Epithelial cell of esophagus (primary cell): ENCODE measurements around the gene LTBP3.

ENCODE experiments used
- DNase-seq: peaks from one replicate; pipeline ENCODE4 v3.0.0; 2010; ENCODE audit warnings: low read depth
- H3K4me3 ChIP-seq: 2 replicates; pipeline ENCODE4 v1.5.1; 2011; ENCODE audit warnings: mild to moderate bottlenecking, low read length, control low read depth
- TF ChIP-seq, protein P1 (sequence below): IDR thresholded peaks from 2 replicates; pipeline ENCODE4 v1.5.1; 2011; ENCODE audit warnings: low read depth, mild to moderate bottlenecking, low read length, control low read depth, inconsistent platforms; ENCODE audit not compliant: insufficient read depth; ENCODE audit errors: missing control alignments

LTBP3 gene

GRCh38 chr11:65530157-65530496, 28.0 kb downstream of the LTBP3 start:
- no peak overlapping the region for H3K4me3 ChIP-seq
- TF ChIP-seq, protein P1, sequence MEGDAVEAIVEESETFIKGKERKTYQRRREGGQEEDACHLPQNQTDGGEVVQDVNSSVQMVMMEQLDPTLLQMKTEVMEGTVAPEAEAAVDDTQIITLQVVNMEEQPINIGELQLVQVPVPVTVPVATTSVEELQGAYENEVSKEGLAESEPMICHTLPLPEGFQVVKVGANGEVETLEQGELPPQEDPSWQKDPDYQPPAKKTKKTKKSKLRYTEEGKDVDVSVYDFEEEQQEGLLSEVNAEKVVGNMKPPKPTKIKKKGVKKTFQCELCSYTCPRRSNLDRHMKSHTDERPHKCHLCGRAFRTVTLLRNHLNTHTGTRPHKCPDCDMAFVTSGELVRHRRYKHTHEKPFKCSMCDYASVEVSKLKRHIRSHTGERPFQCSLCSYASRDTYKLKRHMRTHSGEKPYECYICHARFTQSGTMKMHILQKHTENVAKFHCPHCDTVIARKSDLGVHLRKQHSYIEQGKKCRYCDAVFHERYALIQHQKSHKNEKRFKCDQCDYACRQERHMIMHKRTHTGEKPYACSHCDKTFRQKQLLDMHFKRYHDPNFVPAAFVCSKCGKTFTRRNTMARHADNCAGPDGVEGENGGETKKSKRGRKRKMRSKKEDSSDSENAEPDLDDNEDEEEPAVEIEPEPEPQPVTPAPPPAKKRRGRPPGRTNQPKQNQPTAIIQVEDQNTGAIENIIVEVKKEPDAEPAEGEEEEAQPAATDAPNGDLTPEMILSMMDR = peak; percentile 32
- DNase-seq = no peak

- TF ChIP-seq, protein P1 = no peak
- H3K4me3 ChIP-seq = no peak overlapping the region
- DNase-seq = no peak
Observed at GRCh38 chr11:65529475-65530156, 28.5 kb downstream of the LTBP3 start.

DNA sequence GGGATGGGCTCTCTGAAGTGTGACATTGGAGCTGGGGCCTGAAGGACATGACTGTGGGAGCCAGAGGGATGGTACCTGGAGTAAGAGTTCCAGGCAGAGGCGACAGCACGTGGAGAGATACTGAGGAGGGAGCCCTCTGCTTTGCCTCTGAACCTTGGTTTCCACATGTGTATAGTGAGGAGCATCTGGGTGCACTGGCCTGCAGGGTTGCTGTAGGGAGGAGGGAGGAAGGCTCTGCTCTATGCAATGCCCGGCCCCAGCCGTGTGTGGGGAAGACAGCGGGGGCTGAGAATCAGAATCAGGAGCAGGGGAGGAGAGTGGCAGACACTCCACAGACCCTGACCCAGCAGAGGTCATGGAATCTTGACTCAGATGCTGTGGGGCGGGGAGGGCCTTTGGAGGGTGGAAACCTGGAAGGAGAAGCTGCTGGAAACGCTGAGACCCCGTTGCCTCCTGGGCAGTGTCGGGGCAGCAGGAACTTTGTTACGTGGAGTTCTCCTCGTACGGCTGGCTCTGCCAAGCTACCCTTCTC, 29.3 kb downstream of the LTBP3 start:
- TF ChIP-seq, protein P1 = no peak
- DNase-seq = no peak
- H3K4me3 ChIP-seq = no peak overlapping the region

- DNase-seq = no peak
- H3K4me3 ChIP-seq = no peak overlapping the region
- TF ChIP-seq, protein P1 = no peak
Observed at GRCh38 chr11:65526744-65527143, 31.4 kb downstream of the LTBP3 start.

- no peak for DNase-seq
- peak overlapping the region; percentile 77 for H3K4me3 ChIP-seq
- TF ChIP-seq, protein P1 = no peak
Observed at GRCh38 chr11:65525546-65526480, 32.3 kb downstream of the LTBP3 start.

DNA sequence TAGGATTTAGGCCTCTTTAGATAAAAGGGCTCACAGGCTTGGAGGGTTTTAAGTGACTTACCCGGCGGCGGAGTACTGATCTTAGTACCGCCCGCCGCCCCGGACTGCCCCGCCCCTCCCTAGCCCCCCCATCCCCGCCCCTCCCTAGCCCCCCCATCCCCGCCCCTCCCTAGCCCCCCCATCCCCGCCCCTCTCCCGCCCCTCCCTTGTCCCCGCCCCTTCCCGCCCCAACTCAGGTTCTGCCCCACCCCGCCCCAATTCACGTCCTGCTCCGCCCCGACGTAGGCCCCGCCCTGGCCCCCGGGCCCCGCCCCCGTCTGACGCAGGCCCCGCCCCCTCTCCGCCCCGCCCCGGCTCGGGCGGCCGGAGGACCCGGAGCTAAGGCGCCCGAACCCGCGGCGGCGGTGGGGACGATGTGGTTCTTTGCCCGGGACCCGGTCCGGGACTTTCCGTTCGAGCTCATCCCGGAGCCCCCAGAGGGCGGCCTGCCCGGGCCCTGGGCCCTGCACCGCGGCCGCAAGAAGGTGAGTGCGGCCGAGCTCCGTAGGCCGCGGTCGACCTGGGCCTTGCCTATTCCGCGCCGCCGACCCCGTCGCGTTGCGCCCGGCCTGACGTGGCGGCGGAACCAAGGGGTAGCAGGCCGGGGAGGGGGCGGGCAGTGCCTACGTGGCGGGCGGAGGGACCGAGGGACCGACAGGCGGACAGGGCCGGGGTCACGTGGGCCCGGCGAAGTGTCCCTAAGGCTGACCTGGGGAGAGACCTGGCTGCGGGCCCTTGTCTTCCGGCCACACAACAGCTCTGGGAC, 33.2 kb downstream of the LTBP3 start, which contains the start of gene SCYL1:
Gene SCYL1 (plus strand): TSS at position 343 of the 805 bp plus-strand sequence. CDS start 71 bp downstream, at position 414.
- TF ChIP-seq, protein P1 = no peak
- peak; percentile 79 for DNase-seq
- H3K4me3 ChIP-seq = peak within 1 kb of the TSS; percentile 77
